Measurements from ENCODE around the gene KCNJ2.

- TF ChIP-seq CTCF (conservative IDR thresholded peaks at IDR 0.05 in 1 of 2, IDR thresholded peaks at IDR 0.05 in 1 of 2; ENCODE audit: extremely low read depth in 1 of 2, insufficient read depth in 1 of 2, low read depth in 1 of 2, low read length in 2 of 2) (no peak), EZH2 (IDR thresholded peaks at IDR 0.05; ENCODE audit: borderline replicate concordance, low read length) (no peak)
These were observed 36.8 kb upstream of the KCNJ2 start for GRCh38 chr17:70132505-70132904.
